22Rv1 (cell line): ENCODE data around the gene BUB3.

Experiments
- ZFX ChIP-seq: fragments of 450-650 bp; IDR thresholded peaks from 2 replicates; pipeline ENCODE4 v1.6.1; 2017; ENCODE audit warnings: antibody characterized with exemption, borderline replicate concordance
- TF ChIP-seq, protein P1 (sequence below): fragments of 450-650 bp; IDR thresholded peaks from 2 replicates; pipeline ENCODE4 v1.5.1; 2017; ENCODE audit warnings: mild to moderate bottlenecking

- TF ChIP-seq, protein P1, sequence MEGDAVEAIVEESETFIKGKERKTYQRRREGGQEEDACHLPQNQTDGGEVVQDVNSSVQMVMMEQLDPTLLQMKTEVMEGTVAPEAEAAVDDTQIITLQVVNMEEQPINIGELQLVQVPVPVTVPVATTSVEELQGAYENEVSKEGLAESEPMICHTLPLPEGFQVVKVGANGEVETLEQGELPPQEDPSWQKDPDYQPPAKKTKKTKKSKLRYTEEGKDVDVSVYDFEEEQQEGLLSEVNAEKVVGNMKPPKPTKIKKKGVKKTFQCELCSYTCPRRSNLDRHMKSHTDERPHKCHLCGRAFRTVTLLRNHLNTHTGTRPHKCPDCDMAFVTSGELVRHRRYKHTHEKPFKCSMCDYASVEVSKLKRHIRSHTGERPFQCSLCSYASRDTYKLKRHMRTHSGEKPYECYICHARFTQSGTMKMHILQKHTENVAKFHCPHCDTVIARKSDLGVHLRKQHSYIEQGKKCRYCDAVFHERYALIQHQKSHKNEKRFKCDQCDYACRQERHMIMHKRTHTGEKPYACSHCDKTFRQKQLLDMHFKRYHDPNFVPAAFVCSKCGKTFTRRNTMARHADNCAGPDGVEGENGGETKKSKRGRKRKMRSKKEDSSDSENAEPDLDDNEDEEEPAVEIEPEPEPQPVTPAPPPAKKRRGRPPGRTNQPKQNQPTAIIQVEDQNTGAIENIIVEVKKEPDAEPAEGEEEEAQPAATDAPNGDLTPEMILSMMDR, result no peak
- TF ChIP-seq ZFX, result no peak
Measured at GRCh38 chr10:123205041-123205440, 50.8 kb downstream of the BUB3 start.
